GM12873 (cell line): ENCODE measurements around the gene ARHGEF18.

ENCODE experiments used
- TF ChIP-seq, protein P1 (sequence below): IDR thresholded peaks from 2 replicates; pipeline ENCODE4 v1.5.1; 2012; ENCODE audit warnings: low read depth, mild to moderate bottlenecking, moderate library complexity, low read length, control low read depth; ENCODE audit not compliant: insufficient read depth; ENCODE audit errors: missing control alignments

ARHGEF18 gene

DNA sequence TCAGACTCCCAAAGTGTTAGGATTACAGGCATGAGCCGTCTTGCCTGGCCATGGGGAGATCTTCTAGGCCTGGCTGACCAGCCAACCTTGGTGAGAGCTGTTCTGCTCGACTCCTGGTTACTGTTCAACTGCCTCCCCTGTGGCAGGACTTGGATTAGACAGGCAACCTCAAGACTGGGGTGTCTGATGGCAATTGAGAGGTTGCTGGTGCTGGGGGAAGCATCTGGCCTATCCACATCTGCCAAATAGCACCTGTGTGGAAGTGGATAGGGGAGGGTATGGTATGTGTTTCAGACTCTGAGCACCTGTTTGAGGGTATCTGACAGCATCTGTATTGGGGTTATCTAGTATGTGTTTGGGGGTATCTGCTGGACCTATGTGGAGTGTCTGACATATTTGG, 44.7 kb downstream of the ARHGEF18 start:
- TF ChIP-seq, protein P1, sequence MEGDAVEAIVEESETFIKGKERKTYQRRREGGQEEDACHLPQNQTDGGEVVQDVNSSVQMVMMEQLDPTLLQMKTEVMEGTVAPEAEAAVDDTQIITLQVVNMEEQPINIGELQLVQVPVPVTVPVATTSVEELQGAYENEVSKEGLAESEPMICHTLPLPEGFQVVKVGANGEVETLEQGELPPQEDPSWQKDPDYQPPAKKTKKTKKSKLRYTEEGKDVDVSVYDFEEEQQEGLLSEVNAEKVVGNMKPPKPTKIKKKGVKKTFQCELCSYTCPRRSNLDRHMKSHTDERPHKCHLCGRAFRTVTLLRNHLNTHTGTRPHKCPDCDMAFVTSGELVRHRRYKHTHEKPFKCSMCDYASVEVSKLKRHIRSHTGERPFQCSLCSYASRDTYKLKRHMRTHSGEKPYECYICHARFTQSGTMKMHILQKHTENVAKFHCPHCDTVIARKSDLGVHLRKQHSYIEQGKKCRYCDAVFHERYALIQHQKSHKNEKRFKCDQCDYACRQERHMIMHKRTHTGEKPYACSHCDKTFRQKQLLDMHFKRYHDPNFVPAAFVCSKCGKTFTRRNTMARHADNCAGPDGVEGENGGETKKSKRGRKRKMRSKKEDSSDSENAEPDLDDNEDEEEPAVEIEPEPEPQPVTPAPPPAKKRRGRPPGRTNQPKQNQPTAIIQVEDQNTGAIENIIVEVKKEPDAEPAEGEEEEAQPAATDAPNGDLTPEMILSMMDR: no peak

DNA sequence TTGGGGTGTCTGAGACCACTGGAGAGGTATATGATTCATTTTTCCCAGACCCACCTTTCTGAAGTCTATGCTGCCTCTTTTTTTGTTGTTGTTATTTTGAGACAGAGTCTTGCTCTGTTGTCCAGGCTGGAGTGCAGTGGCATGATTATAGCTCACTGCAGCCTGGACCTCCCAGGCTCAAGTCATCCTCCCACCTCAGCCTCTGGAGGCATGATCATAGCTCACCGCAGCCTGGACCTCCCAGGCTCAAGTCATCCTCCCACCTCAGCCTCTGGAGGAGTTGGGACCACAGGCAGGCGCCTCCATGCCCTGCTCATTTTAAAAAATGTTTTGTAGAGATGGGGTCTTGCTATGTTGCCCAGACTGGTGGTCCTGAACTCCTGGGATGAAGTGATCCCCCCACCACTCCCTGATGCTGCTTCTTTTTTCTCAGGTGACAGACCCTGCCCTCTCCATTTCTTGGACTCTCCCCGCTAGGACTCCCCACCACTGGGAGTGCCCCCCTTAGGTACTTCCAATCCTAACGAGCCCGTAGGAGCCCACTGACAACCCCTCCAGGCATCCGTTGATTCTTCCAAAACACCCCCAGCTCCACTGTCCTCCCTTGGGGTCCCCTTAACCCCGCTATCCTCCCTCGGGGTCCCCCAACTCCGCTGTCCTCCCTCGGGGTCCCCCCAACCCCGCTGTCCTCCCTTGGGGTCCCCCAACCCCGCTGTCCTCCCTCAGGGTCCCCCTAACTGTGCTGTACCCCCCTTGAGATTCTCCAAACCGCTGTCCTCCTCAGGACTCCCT, 45.4 kb downstream of the ARHGEF18 start:
- TF ChIP-seq, protein P1: no peak

GRCh38 chr19:7394731-7395359, 46.1 kb downstream of the ARHGEF18 start:
- TF ChIP-seq, protein P1: peak; percentile 3

DNA sequence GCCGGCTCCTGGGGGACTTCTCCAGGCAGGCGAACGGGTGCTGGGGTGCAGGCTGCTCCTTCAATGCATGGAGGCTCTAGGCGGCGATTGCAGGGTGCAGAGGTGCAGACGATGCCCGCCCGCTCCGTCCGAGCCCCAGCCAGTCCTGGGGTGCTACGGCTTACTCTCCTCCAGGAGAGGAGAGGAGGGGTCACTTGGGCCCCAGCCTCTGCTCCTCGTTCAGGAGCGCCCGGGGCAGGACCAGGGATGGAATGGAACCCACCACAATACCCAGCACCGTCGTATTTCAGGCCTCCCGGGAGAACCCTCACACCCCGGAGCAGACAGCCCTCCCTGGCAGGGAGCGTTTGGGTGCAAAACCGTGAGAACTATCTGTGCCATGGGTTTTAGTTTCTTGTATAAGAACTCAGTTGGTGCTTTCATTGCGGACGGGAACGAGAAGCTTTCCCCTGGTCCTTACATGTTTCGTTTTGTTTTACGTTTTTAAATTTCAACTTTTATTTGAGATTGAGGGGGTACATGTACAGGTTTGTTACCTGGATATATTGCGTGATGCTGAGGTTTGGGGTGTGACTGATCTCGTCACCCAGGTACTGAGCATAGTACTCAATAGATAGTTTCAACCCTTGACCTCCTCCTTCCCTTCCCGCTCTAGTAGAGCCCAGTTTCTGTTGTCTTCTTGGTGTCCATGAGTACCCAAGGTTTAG, 46.8 kb downstream of the ARHGEF18 start:
- TF ChIP-seq, protein P1: no peak

DNA sequence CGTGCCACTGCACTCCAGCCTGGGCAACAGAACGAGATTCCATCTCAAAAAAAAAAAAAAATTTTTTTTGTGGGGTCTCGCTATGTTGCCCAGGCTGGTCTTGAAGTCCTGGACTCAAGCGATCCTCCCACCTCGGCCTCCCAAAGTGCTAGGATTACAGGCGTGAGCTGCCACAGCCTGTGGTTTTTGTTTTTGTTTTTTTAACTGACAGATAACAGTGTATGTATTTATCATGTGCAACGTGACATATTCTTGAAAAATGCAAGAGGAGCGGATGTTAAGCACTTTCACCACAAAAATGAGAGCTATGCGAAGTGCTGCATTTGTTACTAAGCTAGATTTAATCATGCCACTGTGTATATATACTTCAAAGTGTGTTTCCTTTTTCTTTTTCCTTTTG, 49.0 kb downstream of the ARHGEF18 start:
- TF ChIP-seq, protein P1: no peak
